CD4-positive, alpha-beta T cell treated with Interleukin-15 for 4 hours (primary cell): ENCODE data around the gene DDX24.
A peak's percentile ranks its signal among the peaks of the same experiment; 100 is the strongest.
"Not testable (repeated sequence)": the region's sequence is repeated elsewhere in the genome, so short reads cannot be mapped to it uniquely, and the experiment has no call there.

Experiments used
- DNase-seq: peaks from one replicate; pipeline ENCODE4 v3.0.0-alpha.2; 2020; ENCODE audit warnings: low spot score

DDX24 gene

DNA sequence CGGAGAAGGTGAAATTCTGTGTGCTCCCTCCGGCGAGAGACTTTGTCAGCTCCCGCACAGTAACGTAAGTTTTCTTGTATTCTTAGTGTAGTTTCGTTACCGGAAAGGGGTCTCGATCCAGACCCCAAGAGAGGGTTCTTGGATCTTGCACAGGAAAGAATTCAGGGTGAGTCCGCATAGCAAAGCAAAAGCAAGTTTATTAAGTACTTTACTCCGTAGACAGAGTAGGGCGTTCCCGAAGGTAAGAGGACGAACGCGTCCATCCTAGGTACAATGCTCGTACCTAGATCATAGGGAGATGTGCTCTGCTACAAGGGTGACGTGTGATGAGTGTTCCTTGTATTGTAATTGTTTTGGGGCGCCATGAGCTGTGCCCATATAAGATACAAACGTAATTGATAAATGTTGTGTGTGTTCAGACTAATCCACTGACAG, 401 bp upstream of the DDX24 start:
- peak; percentile 6 for DNase-seq

DNA sequence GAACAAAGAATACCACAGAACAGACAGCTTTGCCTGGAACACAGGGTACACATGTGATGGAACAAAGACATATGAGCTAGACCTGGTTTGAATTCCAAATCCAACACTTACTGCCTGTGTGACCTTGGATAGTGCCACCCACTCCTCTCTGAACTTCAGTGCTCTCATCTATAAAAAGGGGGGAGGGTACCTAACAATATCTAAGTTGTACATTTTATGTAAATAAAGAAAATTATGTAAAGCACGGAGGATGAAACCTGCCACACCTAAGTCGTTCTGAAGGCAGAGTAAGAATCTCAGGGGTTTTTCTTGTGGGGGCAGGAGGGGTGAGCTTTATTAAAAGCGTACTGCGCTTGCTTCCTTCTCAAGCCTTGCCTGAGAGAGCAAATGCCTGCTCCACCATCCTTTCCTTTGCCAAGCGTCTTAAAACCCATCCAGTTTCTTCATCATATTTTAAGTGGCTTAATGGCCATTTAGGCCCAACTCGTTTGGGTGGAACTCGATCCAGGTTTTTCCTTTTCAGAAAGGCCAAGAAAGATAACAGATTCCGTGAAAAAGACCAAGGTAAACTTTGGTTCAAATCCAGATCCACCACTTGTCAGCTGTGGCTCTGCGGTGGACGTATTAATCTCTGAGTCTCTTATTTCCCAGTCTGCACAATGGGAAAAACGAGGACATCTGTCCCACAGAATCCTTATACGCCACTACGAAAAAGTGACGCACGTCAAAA, 946 bp downstream of the DDX24 start:
- DNase-seq: peak; percentile 14

DNA sequence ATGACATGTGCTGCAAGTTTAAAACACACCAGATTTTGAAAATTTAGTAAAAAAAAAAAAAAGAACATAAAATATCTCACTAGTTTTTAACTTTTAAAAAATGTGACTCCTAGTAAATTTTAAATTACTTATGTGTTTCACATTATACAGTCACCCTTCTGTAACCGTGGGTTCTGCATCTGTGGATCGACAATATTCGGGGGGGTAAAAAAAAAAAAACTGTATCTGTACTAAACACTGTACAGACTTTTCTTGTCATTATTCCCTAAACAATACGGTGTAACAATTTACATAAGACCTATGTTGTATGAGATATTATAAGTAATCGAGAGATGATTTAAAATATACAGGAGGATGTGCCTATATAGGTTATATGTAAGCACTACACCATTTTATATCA, 3.2 kb downstream of the DDX24 start:
- no peak for DNase-seq

DNA sequence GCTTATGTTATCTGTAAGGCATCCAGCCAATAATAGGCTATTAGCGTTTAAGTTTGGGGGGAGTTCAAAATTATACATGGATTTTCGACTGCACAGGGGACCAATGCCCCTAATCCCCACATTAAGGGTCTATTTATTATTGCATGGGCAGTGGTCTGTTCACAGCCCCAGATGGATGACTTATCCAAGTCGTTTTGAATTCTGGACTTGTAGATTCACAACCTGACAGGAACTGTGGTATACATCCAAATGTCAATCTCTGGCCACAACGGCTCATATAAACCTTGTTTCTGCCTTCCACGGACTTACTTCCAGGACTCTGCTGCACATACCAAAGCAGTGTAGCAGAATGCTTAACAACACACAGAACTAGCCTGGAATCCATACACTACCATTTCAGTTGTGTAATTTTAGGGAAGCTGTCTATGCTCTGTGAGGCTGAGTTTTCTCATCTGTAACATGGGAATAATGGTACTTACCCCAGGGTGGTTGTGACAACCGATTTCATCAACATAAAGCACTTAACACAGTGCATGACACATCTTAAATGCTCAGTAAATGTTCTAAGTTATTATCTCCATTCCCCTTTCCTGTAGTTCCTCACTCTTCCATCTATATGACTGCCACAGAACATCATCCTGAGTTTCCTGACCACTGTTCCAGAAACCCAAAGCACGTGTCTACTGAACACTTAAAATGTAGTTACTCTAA, 3.7 kb downstream of the DDX24 start:
- no peak for DNase-seq

DNA sequence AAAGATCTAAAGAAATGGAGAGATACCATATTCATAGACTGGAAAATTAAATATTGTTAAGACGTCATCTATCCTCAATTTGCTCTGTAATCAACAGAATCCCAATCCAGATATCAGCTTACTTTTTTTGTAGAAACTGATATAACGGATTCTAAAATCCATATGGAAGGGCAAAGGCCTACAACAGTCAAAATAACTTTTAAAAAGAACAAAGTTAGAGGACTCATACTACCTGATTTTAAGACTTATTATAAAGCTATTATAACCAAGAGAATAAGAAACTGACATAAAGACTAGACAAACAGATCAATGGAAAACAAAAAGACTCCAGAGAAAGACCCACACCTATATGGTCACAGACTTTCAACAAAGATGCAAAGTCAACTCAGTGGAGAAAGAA, 6.0 kb downstream of the DDX24 start:
- no peak for DNase-seq

DNA sequence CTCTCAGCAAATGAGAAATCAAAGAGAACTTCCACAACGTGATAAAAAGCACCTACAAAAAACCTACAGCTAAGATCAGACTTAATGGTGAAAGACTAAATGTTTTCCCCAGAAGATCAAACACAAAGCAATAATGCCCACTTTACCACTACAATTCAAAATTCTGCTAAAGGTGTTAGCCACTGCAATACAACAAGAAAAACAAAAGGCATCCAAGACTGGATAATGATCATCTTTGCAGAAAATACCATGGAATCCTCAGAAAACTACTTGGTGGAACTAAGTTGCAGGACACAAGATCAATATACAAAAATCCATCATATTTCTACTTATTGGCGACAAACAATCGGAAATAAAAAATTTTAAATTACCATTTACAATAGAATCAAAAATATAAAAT, 6.5 kb downstream of the DDX24 start:
- no peak for DNase-seq

DNA sequence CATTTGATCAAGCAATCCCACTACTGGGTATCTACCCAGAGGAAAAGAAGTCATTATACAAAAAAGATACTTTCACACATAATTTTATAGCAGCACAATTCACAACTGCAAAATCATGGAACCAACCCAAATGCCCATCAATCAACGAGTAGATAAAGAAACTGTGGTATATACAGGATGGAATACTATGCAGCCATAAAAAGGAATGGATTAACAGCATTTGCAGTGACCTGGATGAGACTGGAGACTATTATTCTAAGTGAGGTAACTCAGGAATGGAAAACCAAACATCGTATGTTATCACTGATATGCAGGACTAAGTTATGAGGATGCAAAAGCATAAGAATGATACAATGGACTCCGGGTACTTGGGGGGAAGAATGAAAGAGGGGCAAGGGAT, 8.9 kb downstream of the DDX24 start:
- not testable (repeated sequence) for DNase-seq

- DNase-seq: no peak
Observed at GRCh38 chr14:94066089-94066676, 14.8 kb downstream of the DDX24 start.

DNA sequence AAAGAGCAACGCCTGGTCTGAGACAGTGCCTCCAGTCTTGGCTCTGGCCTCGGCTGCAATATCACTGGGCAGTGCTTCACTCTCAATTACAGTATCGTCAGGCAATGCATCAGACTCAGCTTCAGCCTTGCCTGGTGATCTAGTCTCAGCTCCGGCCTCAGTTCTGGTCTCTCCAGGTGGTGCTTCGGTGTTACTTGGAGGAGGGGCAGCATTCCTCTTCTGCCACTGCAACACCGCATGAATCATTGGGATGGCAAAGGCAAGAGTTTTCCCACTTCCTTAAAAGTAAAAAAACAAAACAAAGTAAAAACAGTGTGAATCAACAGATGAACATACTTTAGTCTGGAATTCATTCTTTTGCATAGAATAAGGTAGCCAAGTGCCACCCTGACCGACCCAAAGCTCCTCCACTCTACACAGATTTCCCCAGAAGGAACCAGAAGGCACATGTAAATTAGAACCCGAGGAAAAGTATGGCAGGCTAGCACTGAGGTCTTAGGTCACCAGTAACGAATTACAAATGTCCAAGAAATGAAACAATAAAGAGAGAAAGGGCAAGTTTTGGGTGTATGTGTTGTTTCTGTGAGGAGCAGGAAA, 18.6 kb downstream of the DDX24 start:
- no peak for DNase-seq

GRCh38 chr14:94059998-94060397, 21.0 kb downstream of the DDX24 start:
- no peak for DNase-seq

- no peak for DNase-seq
Observed at GRCh38 chr14:94058674-94059138, 22.3 kb downstream of the DDX24 start.

GRCh38 chr14:94058128-94058673, 22.8 kb downstream of the DDX24 start:
- DNase-seq: no peak

GRCh38 chr14:94056579-94057308, 24.3 kb downstream of the DDX24 start:
- DNase-seq: peak; percentile 24

GRCh38 chr14:94054936-94055335, 26.1 kb downstream of the DDX24 start:
- no peak for DNase-seq

DNA sequence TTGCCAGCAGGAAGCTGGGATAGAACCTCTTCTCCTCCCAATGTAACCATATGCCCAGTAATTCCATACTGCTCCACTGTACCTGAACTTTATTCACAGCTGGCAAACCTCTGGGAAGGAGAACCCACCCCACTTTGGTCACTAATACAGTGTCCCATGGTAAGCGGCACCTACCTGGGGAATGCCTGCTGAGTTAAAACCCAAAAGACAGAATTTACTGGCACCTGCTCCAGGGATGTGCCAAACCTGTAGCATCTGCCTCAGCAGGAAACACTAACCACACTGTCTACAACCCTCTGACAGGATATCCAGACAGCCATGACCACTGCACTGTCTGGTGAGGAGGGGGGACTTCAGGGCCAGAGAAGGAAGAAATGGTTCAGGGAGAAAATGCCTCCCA, 26.6 kb downstream of the DDX24 start:
- no peak for DNase-seq

DNA sequence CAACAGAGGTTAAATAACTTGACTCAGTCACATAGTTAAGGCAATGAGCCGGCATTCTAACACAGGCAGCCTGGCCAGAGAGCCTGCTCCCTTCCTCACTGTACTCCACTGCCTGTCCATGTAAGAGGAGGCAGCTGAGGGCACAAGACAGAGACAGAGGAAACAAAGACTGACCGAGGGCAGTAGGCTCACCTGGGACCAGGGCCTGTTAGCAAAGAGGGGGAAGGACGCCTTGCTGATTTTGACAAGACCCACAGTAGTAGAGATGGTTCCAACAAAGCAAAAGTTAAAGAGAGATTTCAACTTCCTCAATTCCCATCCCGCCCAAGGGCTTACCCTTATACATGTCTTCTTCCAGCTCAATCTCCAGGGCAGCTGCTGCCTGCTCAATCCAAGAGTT, 28.3 kb downstream of the DDX24 start:
- no peak for DNase-seq

DNA sequence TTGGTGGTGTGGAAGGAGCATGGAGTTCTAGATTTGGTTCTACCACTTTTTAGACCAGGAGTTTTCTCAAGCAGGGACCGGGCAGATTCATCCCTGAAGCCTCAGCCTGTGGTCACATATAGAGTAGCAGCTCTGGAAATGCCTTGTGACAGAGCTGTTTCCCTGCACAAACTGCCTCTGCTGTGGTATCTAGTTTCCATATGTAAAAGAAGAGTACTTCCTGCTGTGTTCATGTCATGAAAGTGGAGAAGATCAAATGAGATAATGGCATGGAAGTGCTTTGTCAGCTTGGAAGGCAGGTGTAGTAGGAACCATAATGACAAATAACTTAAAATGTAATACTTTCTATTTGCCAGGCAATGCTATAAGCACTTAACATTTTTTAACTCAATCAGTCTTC, 28.8 kb downstream of the DDX24 start:
- no peak for DNase-seq

DNA sequence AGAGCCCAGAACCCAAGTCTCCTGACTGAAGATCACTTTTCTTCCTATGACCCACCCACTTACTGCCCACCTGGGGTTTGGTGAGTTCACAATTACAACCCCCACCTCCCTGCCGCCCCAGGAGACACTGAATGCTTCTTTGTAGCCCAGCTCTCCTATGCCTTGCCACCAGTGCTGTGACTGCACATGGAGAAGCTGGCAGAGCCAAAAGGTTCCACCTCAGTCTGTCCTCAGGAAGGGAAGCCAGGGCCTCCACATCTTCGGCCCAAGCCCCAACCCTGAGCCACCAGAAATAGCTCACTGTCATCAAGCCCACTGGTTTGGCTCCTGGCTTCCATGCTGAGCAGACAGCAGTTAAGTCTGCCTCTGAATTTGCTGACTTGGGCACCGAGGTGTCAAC, 29.2 kb downstream of the DDX24 start:
- no peak for DNase-seq

DNA sequence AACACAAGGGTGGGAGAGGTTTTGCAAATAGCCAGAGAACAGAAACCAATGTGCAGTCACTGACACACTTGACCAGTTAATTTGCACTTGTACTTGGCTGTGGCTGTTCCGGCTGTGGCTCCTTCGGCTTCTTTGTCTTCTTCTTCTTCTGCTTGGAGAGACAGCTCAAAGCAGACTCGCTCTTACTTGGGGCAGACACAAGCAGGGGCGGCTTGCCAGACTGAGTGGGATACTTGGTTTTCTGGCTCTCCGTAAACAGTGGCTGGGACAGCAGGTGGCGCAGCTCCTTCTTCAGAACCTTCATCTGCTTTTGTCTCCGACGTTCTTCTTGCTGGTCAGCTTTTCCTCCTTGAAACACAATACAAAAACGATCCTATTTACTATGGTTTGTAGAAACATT, 29.9 kb downstream of the DDX24 start:
- no peak for DNase-seq

DNA sequence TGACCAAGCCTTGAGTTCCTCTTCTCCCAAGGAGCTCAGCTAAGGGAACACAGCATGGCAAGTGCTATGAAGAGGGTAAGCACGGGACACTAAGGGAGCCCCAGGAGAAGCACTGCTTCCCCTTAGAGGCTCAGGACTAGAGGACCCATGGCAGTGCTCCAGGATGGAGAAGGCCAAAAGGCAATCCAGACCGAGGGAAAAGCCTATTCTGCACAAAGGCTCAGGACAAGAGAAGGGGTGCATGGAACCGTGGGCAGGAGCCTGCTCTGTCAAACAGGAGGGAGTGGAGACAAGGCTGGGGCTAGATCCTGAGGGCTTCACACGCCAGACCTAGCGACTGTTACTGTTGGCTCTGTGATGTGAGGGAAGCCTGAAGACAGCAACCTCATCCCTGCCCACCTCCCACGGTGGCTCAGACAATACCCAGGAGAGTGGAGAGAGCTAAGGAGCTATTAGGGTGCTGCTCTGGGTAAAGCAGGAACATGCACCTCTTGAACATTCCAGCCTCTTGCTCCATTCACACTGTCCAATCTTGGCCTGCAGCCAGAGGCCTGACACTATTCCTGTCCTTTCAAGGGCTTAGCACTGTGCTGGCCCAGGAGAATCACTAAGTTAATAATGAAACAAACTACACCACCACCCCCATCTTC, 30.6 kb downstream of the DDX24 start:
- DNase-seq: no peak

DNA sequence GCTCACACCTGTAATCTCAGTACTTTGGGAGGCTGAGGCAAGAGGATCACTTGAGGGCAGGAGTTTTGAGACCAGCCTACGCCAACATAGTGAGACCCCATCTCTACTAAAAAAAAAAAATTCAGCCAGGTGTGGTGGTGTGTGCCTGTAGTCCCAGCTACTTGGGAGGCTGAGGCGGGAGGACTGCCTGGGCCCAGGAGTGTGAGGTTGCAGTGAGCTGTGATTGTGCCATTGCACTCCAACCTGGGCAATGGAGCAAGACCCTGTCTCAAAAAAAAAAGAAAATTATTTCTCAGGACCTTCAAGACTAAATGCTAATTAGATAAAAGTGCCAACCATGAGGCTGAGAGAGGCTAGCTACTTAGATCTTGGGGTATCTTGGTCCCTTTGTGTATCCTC, 31.4 kb downstream of the DDX24 start:
- DNase-seq: no peak
